CD4-positive, alpha-beta T cell treated with Interleukin-15 for 4 hours (primary cell): ENCODE results near the gene MEPE.

ENCODE experiments used
- DNase-seq: peaks from one replicate; pipeline ENCODE4 v3.0.0-alpha.2; 2020; ENCODE audit warnings: low spot score

MEPE gene

GRCh38 chr4:87840149-87840548 is 7.4 kb downstream of the MEPE start:
- no peak for DNase-seq

DNA sequence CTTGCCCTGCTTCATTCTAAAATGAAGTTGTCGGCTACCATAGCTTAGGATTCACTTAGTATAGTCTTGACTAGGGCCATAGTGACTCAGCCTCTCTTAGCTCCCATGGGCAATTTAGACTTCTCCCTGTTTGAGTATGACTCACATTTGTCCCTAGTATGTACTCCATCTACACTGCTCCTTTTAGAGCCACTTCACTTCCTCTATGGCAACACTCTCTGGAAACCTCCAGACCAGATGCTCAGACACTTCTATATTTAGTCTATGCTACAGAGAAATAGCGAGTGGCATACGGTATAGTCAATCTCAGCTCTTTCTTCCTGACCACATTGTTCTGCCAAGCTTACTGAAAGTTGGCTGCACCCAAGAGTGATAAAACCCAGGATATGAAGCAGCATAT is 11.2 kb downstream of the MEPE start:
- no peak for DNase-seq

- no peak for DNase-seq
Observed at GRCh38 chr4:87844452-87844851, 11.7 kb downstream of the MEPE start.

GRCh38 chr4:87846226-87846625 is 13.5 kb downstream of the MEPE start:
- no peak for DNase-seq

DNA sequence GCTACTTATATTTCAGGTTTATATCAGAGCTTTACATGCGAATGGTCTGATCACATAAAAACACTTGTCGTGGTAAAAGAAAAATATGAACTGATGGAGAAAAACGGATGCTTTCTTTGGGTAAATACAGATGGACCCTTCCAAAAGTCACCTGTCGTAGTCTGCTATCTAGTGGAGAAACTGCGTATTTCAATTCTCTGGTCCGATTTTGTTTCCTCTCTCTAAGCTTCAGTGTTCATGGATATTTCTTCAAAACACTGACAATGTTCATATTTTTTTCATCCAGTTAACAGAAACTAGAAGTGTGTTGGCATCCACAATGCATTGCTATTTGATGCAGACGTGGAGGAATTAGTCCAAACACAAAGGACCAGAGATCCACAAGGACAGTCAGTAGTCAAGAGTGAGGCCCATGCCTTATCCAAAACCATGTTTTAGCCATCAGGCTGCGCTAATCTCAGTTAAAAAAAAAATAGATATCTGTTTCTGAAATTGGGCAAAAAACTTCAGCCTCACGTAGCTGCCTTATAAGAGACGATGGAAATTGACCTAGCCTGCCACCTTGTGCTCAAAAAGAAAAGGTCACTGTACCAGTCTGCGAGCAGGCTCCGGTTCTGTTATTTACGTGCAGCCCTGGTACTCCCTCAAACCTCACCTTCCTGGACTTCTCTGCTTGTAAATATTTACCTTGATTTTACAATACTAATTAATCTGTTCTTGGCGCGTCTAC is 16.0 kb downstream of the MEPE start:
- peak; percentile 10 for DNase-seq

DNA sequence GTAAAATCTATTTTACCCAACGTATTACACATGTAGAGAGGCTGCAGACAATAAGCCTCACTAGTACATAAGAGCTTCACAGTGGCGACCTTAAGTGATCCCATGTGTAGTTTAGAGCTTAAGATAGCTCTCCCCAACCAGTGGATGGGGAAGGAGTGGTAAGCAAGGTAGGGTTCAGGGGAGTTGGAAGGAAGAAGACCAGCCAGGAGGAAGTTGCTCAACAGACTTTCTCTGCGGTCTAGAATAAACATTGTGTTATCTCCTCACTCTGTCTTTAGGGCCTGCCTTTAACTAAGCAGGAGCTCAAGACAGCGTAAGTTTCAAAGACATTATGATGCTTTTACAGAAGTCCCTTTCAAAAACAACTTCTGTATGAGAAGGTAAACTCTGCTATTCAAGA is 16.8 kb downstream of the MEPE start:
- DNase-seq: no peak

GRCh38 chr4:87851332-87851731 is 18.6 kb downstream of the MEPE start:
- no peak for DNase-seq

DNA sequence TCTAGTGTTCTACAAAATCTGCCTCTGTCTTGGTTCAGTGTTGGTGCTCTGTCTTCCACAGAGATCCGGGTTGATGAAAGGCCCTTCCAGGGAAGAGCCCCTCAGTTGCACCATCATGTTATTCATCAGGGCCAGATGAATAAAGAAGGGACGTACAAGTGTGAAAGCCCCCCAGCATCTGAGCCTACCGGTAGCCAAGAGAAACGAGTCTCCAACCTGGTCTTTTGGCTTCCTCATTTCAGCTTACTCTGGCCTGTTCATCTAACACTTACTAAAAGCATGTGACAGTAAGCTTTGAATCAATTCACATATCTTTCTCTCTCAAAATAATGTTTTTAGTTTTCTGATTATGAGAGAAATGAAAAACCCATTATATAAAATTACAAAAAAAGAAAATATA is 19.2 kb downstream of the MEPE start:
- no peak for DNase-seq

DNA sequence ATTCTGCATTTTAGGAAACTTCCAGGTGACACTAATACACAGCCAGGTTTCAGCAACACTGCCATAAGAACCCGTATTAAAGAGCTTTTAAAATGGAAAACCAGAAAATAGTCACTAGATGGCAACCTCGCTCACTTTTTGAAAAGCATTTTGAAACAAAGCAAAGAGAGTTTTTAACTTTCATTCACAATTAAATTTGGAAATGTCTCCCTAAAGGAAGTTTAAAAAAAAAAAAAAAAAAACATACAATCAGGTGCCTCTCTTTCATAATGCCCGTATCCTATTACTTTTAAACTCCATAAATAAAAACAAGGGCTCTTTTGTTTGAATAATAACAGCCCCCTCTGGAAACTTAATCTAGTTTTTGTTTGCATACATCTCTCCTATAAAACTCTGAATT is 20.3 kb downstream of the MEPE start:
- peak; percentile 21 for DNase-seq

GRCh38 chr4:87853891-87854290 is 21.1 kb downstream of the MEPE start:
- no peak for DNase-seq

GRCh38 chr4:87855559-87855958 is 22.8 kb downstream of the MEPE start:
- DNase-seq: no peak

DNA sequence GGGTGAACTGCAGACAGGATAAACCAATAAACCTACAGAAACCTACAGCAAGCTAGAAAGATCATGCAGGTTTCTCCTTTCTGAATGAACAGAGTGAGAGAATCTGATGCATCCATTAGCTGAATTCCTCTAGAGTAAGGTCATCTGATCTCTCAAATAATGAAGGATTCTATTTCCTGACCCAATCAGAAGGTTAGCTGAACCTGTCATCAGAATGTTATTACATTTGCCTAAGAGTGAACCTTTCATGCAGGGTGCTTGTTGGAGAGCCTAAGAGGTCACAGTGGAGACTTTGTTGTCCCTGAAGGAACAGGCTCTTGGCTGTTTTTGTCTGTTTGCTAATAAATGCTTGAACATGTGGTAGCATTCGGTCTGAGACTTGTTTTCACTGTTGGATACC is 24.0 kb downstream of the MEPE start:
- no peak for DNase-seq

GRCh38 chr4:87857789-87858188 is 25.0 kb downstream of the MEPE start:
- DNase-seq: no peak

DNA sequence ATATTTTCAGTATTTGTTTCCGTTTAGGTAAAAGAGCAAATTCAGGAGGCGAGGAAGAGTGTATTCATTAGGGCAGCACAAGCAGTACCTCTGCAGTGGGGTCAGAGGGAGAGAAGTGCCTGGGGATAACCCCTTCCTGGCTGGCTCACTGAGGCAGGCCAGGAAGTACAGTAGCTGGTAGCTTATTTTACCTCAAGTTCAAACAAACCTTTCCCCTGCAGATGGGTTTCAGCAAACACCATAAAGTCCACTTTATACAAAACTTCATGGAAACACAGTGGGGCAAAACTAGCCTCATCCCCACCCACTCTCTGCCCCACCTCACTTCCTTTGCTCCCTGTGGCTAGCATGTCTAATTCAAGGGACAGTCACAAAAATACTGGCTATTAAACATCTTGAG is 29.5 kb downstream of the MEPE start:
- DNase-seq: no peak

- no peak for DNase-seq
Observed at GRCh38 chr4:87863486-87863885, 30.7 kb downstream of the MEPE start.

GRCh38 chr4:87864321-87864720 is 31.6 kb downstream of the MEPE start:
- no peak for DNase-seq

DNA sequence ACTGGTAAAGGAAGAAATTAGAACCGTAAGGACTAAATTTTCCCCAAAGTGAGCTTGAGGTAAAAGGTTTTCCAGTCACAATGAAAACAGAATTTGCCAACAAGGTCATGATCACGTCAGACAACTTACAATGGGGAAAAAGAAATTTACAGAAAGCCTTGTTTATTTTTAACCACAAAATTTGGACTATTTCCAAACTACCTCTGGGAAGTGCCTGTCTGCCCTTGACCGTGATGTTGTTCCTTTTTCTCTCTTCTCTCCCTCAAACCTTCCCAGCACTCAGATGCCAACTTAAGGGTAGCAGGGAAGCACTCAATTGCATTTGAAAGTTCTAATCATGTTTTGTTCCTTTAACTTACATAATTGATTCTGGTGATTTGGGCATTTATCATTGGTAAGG is 32.5 kb downstream of the MEPE start:
- no peak for DNase-seq

DNA sequence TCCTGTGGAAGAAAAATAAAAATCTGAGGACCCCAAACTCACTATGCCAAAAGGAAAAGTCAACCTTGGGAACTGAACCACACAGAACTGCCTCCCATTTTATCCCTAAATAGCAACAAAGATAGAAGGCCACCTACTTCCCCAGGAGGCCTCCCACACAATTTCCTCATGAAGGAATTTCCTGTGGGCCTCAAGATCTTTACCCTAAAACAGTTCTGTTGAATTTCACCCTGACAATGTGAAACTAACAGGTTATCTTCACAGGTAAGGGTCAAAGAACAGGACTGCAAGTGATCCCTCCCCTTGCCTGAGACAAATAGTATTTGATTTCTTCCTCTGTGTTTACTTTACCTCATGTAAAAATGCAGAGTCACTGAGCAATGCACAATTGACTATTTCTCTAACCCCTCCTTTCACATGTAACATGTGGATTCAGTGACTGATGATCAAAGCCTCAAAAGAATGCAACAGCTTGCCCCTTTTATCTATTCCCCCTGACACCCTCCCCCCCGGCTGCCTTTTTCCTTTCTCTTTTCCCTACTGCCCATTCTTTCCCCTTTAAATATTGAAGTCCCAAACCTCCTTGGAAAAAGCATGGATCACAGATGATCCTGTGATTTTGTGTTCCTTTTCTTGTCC is 33.3 kb downstream of the MEPE start:
- DNase-seq: no peak

- DNase-seq: no peak
Observed at GRCh38 chr4:87868522-87868921, 35.8 kb downstream of the MEPE start.

DNA sequence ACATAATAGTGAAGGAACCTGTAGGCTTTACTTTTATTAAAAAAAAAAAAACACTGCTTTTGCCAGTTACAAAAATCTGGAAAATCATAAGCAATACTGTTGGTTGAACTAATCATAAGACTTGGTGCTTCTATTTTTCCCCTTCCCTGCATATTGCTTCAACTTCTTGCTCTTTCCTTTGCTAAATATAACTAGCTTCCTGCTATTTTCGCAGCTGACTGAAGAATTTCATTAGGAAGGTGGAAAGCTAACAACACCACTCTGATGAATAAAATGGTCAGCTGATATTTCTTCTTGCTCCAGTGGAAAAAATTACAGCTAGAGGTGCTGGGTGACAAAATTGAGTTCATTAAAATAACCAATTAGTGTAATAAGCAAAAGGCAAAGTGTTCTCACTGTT is 39.3 kb downstream of the MEPE start:
- DNase-seq: no peak

GRCh38 chr4:87875191-87875590 is 42.4 kb downstream of the MEPE start:
- DNase-seq: no peak

- DNase-seq: no peak
Observed at GRCh38 chr4:87880106-87880505, 47.3 kb downstream of the MEPE start.

- DNase-seq: no peak
Observed at GRCh38 chr4:87881115-87881514, 48.3 kb downstream of the MEPE start.

- DNase-seq: no peak
Observed at GRCh38 chr4:87882321-87882720, 49.6 kb downstream of the MEPE start.
